Thyroid gland (tissue), 4 donors: ENCODE results near the gene DNAJC16. TPM values are rescaled to one million over a fixed set of nuclear protein-coding genes. Genes with fewer than 3 reads are reported as not detected.

Source experiments
- DNase-seq, 2 donors: peaks; one replicate each; pipeline ENCODE4 v3.0.0-alpha.2; 2019
- H3K27ac ChIP-seq, 3 donors: fragments of 200-600 bp; sonication (generic); 1 replicate in 2 of 3; 2 replicates in 1 of 3; pipeline ENCODE4 v1.5.1; 2016 to 2019; ENCODE audit warnings: mild to moderate bottlenecking in 1 of 3, moderate library complexity in 1 of 3
- H3K27me3 ChIP-seq: fragments of 200-600 bp; sonication (generic); one replicate; pipeline ENCODE4 v1.5.1; 2019
- H3K36me3 ChIP-seq, 2 donors: fragments of 200-600 bp; sonication (generic); one replicate each; pipeline ENCODE4 v1.5.1; 2016 to 2019
- H3K4me1 ChIP-seq, 2 donors: fragments of 200-600 bp; sonication (generic); one replicate each; pipeline ENCODE4 v1.5.1; 2017 to 2019
- H3K4me3 ChIP-seq, 3 donors: fragments of 200-600 bp; sonication (generic); replicated peaks in 1 of 3; 1 replicate in 2 of 3; 2 replicates in 1 of 3; pipeline ENCODE4 v1.5.1; 2016; ENCODE audit warnings: mild to moderate bottlenecking in 1 of 3
- H3K9me3 ChIP-seq: fragments of 200-600 bp; sonication (generic); one replicate; pipeline ENCODE4 v1.5.1; 2017
- CTCF ChIP-seq, 6 experiments: fragments of 200-600 bp in 3 of 6; fragments of 450-650 bp in 3 of 6; sonication (generic) in 3 of 6; IDR thresholded peaks; one replicate each; pipeline ENCODE4 v1.5.1; 2016 to 2019; ENCODE audit warnings: antibody characterized with exemption in 6 of 6, mild to moderate bottlenecking in 2 of 6, inconsistent platforms in 1 of 6, moderate library complexity in 1 of 6
- POLR2A ChIP-seq, 2 donors: fragments of 450-650 bp; IDR thresholded peaks; one replicate each; pipeline ENCODE4 v1.6.1; 2017; ENCODE audit warnings: antibody characterized with exemption in 2 of 2, mild to moderate bottlenecking in 2 of 2, moderate library complexity in 1 of 2
- WGBS, 2 donors: methylation state at CpG; one replicate each; pipeline ENCODE4 v1.1.5; 2017; 5-methylcytosine and 5-hydroxymethylcytosine counted together
- intact Hi-C: fragments of 100-400 bp; cut with DNase I; formaldehyde crosslinking; loops from one replicate; pipeline ENCODE4 v1.15.1; 2023
- total RNA-seq, 4 donors: library from RNA; depleted of rRNA; stranded (reverse); fragments of >200 nt; gene quantifications; one replicate each; pipeline ENCODE4 v1.2.3, GENCODE V29; 2016

The DNAJC16 gene
- total RNA-seq, 4 donors from 2014 or later = 24.3 to 46.8 (median 29.7) TPM

GRCh38 chr1:15531682-15532081, 5.0 kb downstream of the DNAJC16 start:
- H3K4me1 ChIP-seq = peaks cover 10 to 12% of the 10 kb centered on the region in 2 donors
- H3K27me3 ChIP-seq = no peaks in the 10 kb centered on the region
- no peak overlapping the region for H3K27ac ChIP-seq
- H3K9me3 ChIP-seq = no peaks in the 10 kb centered on the region
- no peak overlapping the region for H3K4me3 ChIP-seq
- 85 to 94% methylated on average over 2 of the region's 2 CpGs for WGBS, 2 donors
- TF ChIP-seq CTCF (IDR thresholded peaks at IDR 0.05) (no peak), POLR2A (IDR thresholded peaks at IDR 0.05) (no peak)
- DNase-seq = no peak
- H3K36me3 ChIP-seq = peaks cover 4 to 14% of the 10 kb centered on the region in 2 donors
- intact Hi-C loops = no loop called here

- intact Hi-C loops = no loop called here
- peaks cover 42 to 49% of the 10 kb centered on the region in 2 donors for H3K36me3 ChIP-seq
These were observed 12.1 kb downstream of the DNAJC16 start for GRCh38 chr1:15538771-15539170.

GRCh38 chr1:15540186-15540585, 13.5 kb downstream of the DNAJC16 start:
- no peaks in the 10 kb centered on the region for H3K9me3 ChIP-seq
- peaks cover 49 to 54% of the 10 kb centered on the region in 2 donors for H3K36me3 ChIP-seq
- no peak overlapping the region for H3K27ac ChIP-seq
- H3K4me3 ChIP-seq = no peak overlapping the region
- TF ChIP-seq POLR2A (IDR thresholded peaks at IDR 0.05) (no peak), CTCF (IDR thresholded peaks at IDR 0.05) (no peak)
- DNase-seq = no peak
- no peaks in the 10 kb centered on the region for H3K27me3 ChIP-seq
- intact Hi-C loops = no loop called here
- H3K4me1 ChIP-seq = no peaks in the 10 kb centered on the region
- WGBS, 2 donors = 96% methylated on average over 8 of the region's 8 CpGs

More at GRCh38 chr1:15538771-15539170, 12.1 kb downstream of the DNAJC16 start:
- H3K4me3 ChIP-seq = no peak overlapping the region
- H3K27me3 ChIP-seq = no peaks in the 10 kb centered on the region
- WGBS, 2 donors = 69 to 79% methylated on average over 6 of the region's 6 CpGs
- H3K27ac ChIP-seq = no peak overlapping the region
- TF ChIP-seq CTCF (IDR thresholded peaks at IDR 0.05) (no peak), POLR2A (IDR thresholded peaks at IDR 0.05) (no peak)
- H3K4me1 ChIP-seq = no peaks in the 10 kb centered on the region
- no peaks in the 10 kb centered on the region for H3K9me3 ChIP-seq
- no peak for DNase-seq

- no peaks in the 10 kb centered on the region for H3K4me1 ChIP-seq
- TF ChIP-seq POLR2A (IDR thresholded peaks at IDR 0.05) (no peak), CTCF (IDR thresholded peaks at IDR 0.05) (no peak)
- intact Hi-C loops = no loop called here
- no peak overlapping the region for H3K27ac ChIP-seq
- no peak for DNase-seq
- no peak overlapping the region for H3K4me3 ChIP-seq
- H3K36me3 ChIP-seq = peaks cover 54 to 57% of the 10 kb centered on the region in 2 donors
- WGBS, 2 donors = 97 to 98% methylated on average over 4 of the region's 4 CpGs
- no peaks in the 10 kb centered on the region for H3K27me3 ChIP-seq
- no peaks in the 10 kb centered on the region for H3K9me3 ChIP-seq
These were observed 14.7 kb downstream of the DNAJC16 start for GRCh38 chr1:15541231-15541792.

- H3K9me3 ChIP-seq = no peaks in the 10 kb centered on the region
- no peak overlapping the region for H3K27ac ChIP-seq
- H3K4me3 ChIP-seq = no peak overlapping the region
- intact Hi-C loops = no loop called here
- DNase-seq = no peak
- peaks cover 51 to 53% of the 10 kb centered on the region in 2 donors for H3K36me3 ChIP-seq
- TF ChIP-seq POLR2A (IDR thresholded peaks at IDR 0.05) = no peak
- TF ChIP-seq CTCF (IDR thresholded peaks at IDR 0.05) = no peak
- 80 to 92% methylated on average over 7 of the region's 7 CpGs for WGBS, 2 donors
- no peaks in the 10 kb centered on the region for H3K27me3 ChIP-seq
- H3K4me1 ChIP-seq = no peaks in the 10 kb centered on the region
These were observed 16.0 kb downstream of the DNAJC16 start for GRCh38 chr1:15542388-15543250.
